H9 (cell line): ENCODE results near the gene AGPAT2. TPM values are rescaled to one million over a fixed set of nuclear protein-coding genes. Genes with fewer than 3 reads are reported as not detected.
A peak's percentile ranks its signal among the peaks of the same experiment; 100 is the strongest.

Source experiments
- DNase-seq: peaks from one replicate; pipeline ENCODE4 v3.0.0-alpha.2; 2017
- H2AFZ ChIP-seq: one replicate; pipeline ENCODE4 v1.6.1; 2013; ENCODE audit warnings: mild to moderate bottlenecking, low read length, control low read depth, moderate library complexity
- H2AK5ac ChIP-seq: 2 replicates; pipeline ENCODE4 v1.6.1; 2013; ENCODE audit warnings: low read length, control low read depth, mixed read lengths; ENCODE audit not compliant: insufficient read length
- H2BK120ac ChIP-seq: one replicate; pipeline ENCODE4 v1.6.1; 2013; ENCODE audit warnings: low read depth, mild to moderate bottlenecking, low read length, control low read depth, inconsistent platforms; ENCODE audit not compliant: poor library complexity, severe bottlenecking
- H2BK12ac ChIP-seq: 2 replicates; pipeline ENCODE4 v1.6.1; 2013; ENCODE audit warnings: low read length, control low read depth, mixed read lengths, low read depth; ENCODE audit not compliant: insufficient read length
- H2BK15ac ChIP-seq: 2 replicates; pipeline ENCODE4 v1.6.1; 2013; ENCODE audit warnings: low read depth, low read length, control low read depth
- H2BK20ac ChIP-seq: one replicate; pipeline ENCODE4 v1.6.1; 2013; ENCODE audit warnings: low read depth, mild to moderate bottlenecking, low read length, control low read depth, inconsistent platforms; ENCODE audit not compliant: poor library complexity, severe bottlenecking
- H2BK5ac ChIP-seq: 2 replicates; pipeline ENCODE4 v1.6.1; 2013; ENCODE audit warnings: low read length, control low read depth, mixed read lengths; ENCODE audit not compliant: insufficient read length
- H3K14ac ChIP-seq: 2 replicates; pipeline ENCODE4 v1.6.1; 2013; ENCODE audit warnings: low read length, control low read depth; ENCODE audit not compliant: insufficient read depth
- H3K18ac ChIP-seq: 2 replicates; pipeline ENCODE4 v1.6.1; 2013; ENCODE audit warnings: low read depth, mild to moderate bottlenecking, mixed read lengths, low read length, control low read depth; ENCODE audit not compliant: insufficient read length
- H3K23ac ChIP-seq: 2 replicates; pipeline ENCODE4 v1.6.1; 2013; ENCODE audit warnings: low read length, control low read depth, mixed read lengths, low read depth; ENCODE audit not compliant: insufficient read length
- H3K23me2 ChIP-seq: 2 replicates; pipeline ENCODE4 v1.6.1; 2013; ENCODE audit warnings: low read depth, mild to moderate bottlenecking, mixed read lengths, low read length, control low read depth; ENCODE audit not compliant: insufficient read length, poor library complexity, severe bottlenecking
- H3K27ac ChIP-seq: 2 replicates; pipeline ENCODE4 v1.5.1; 2013; ENCODE audit warnings: low read length, control low read depth, mixed read lengths, low read depth; ENCODE audit not compliant: insufficient read length
- H3K27me3 ChIP-seq: 2 replicates; pipeline ENCODE4 v1.6.1; 2013; ENCODE audit warnings: low read length, control low read depth, inconsistent platforms; ENCODE audit not compliant: insufficient read depth
- H3K4ac ChIP-seq: 2 replicates; pipeline ENCODE4 v1.6.1; 2013; ENCODE audit warnings: low read depth, mild to moderate bottlenecking, control low read depth, inconsistent platforms, low read length, moderate library complexity
- H3K4me1 ChIP-seq: 2 replicates; pipeline ENCODE4 v1.6.1; 2013; ENCODE audit warnings: low read length, control low read depth, inconsistent platforms; ENCODE audit not compliant: insufficient read depth
- H3K4me2 ChIP-seq: 2 replicates; pipeline ENCODE4 v1.6.1; 2013; ENCODE audit warnings: low read length, control low read depth, mixed read lengths; ENCODE audit not compliant: insufficient read length, insufficient read depth
- H3K56ac ChIP-seq: 2 replicates; pipeline ENCODE4 v1.6.1; 2013; ENCODE audit warnings: low read depth, mild to moderate bottlenecking, mixed read lengths, low read length, control low read depth; ENCODE audit not compliant: insufficient read length
- H3K79me1 ChIP-seq: 2 replicates; pipeline ENCODE4 v1.6.1; 2013; ENCODE audit warnings: low read depth, mild to moderate bottlenecking, moderate library complexity, low read length, control low read depth, inconsistent platforms; ENCODE audit not compliant: insufficient read depth, poor library complexity, severe bottlenecking
- H3K79me2 ChIP-seq: 2 replicates; pipeline ENCODE4 v1.6.1; 2013; ENCODE audit warnings: low read length, control low read depth, inconsistent platforms; ENCODE audit not compliant: insufficient read depth
- H3K9ac ChIP-seq: 2 replicates; pipeline ENCODE4 v1.6.1; 2013; ENCODE audit warnings: low read length, control low read depth, mixed read lengths; ENCODE audit not compliant: insufficient read length; ENCODE audit errors: extremely low read depth
- H3K9me3 ChIP-seq: one replicate; pipeline ENCODE4 v1.6.1; 2013; ENCODE audit warnings: low read depth, low read length, inconsistent platforms; ENCODE audit not compliant: control insufficient read depth
- H3T11ph ChIP-seq: one replicate; pipeline ENCODE4 v1.6.1; 2013; ENCODE audit warnings: mild to moderate bottlenecking, low read length, control low read depth, inconsistent platforms
- H4K20me1 ChIP-seq: one replicate; pipeline ENCODE4 v1.6.1; 2013; ENCODE audit not compliant: control insufficient read depth, insufficient read length, insufficient read depth
- H4K5ac ChIP-seq: 2 replicates; pipeline ENCODE4 v1.6.1; 2013; ENCODE audit warnings: low read depth, mild to moderate bottlenecking, mixed read lengths, low read length, control low read depth; ENCODE audit not compliant: insufficient read length
- H4K8ac ChIP-seq: replicated peaks from 2 replicates; pipeline ENCODE4 v1.6.1; 2013; ENCODE audit warnings: low read length, control low read depth, mixed read lengths, low read depth; ENCODE audit not compliant: insufficient read length
- H4K91ac ChIP-seq: 2 replicates; pipeline ENCODE4 v1.6.1; 2013; ENCODE audit warnings: low read depth, mild to moderate bottlenecking, moderate library complexity, mixed read lengths, low read length, control low read depth; ENCODE audit not compliant: insufficient read length
- H3K27ac Mint-ChIP-seq, 3 experiments: 2 replicates in 2 of 3; 3 replicates in 1 of 3; pipeline ENCODE4 v1.8.0; 2020 to 2021; ENCODE audit warnings: mixed read lengths in 3 of 3, mild to moderate bottlenecking in 1 of 3, moderate library complexity in 1 of 3
- H3K27me3 Mint-ChIP-seq: 2 replicates; pipeline ENCODE4 v1.8.0; 2021; ENCODE audit warnings: low read depth, mild to moderate bottlenecking, moderate library complexity, mixed read lengths
- H3K36me3 Mint-ChIP-seq, 3 experiments: 2 replicates in 2 of 3; 3 replicates in 1 of 3; pipeline ENCODE4 v1.8.0; 2020 to 2021; ENCODE audit warnings: low read depth in 3 of 3, mixed read lengths in 3 of 3; ENCODE audit not compliant: insufficient read depth in 1 of 3
- H3K4me1 Mint-ChIP-seq, 2 experiments: 2 replicates each; pipeline ENCODE4 v1.8.0; 2020; ENCODE audit warnings: mixed read lengths in 2 of 2
- H3K4me3 Mint-ChIP-seq, 2 experiments: 2 replicates in 1 of 2; 3 replicates in 1 of 2; pipeline ENCODE4 v1.8.0; 2020 to 2021; ENCODE audit warnings: mild to moderate bottlenecking in 2 of 2, mixed read lengths in 2 of 2, moderate library complexity in 1 of 2
- H3K9me3 Mint-ChIP-seq, 2 experiments: 2 replicates in 1 of 2; 3 replicates in 1 of 2; pipeline ENCODE4 v1.8.0; 2020; ENCODE audit warnings: mild to moderate bottlenecking in 2 of 2, mixed read lengths in 2 of 2, moderate library complexity in 1 of 2
- CTCF ChIP-seq: fragments of 200-600 bp; sonication (generic); conservative IDR thresholded peaks from 3 replicates; pipeline ENCODE4 v1.8.0; 2021; ENCODE audit warnings: antibody characterized with exemption, mild to moderate bottlenecking
- WGBS: extraction: QIAGEN DNeasy Blood & Tissue Kit; methylation state at CpG from one replicate; pipeline ENCODE4 v1.1.7; 2013; ENCODE audit warnings: missing lambda C conversion rate, low lambda C conversion rate, mixed read lengths; ENCODE audit not compliant: insufficient read length; ENCODE audit errors: extremely low coverage; 5-methylcytosine and 5-hydroxymethylcytosine counted together
- total RNA-seq: library from RNA; stranded (reverse); gene quantifications from 2 replicates; pipeline ENCODE4 v1.2.1, GENCODE V29; 2021

The AGPAT2 gene
- total RNA-seq, 1 experiment from 2014 or later: 29.7 TPM

- peak; percentile 41 for DNase-seq
- no peak overlapping the region for H4K5ac ChIP-seq
- H3K79me2 ChIP-seq: no peaks in the 10 kb centered on the region
These were observed 33.1 kb upstream of the AGPAT2 start for GRCh38 chr9:136720251-136720897.

More at GRCh38 chr9:136720251-136720897, 33.1 kb upstream of the AGPAT2 start:
- Mint-ChIP-seq H3K4me1 (peaks cover 3 to 6% of the 10 kb centered on the region in 2 experiments; a peak in 2 of 4 replicates), H3K4me3 (no peak overlapping the region; a peak in 1 of 5 replicates), H3K27me3 (no peaks in the 10 kb centered on the region; the same call in 1 of the 2 replicates), H3K36me3 (peaks cover 15 to 30% (median 23%) of the 10 kb centered on the region in 3 experiments; a peak in 6 of 7 replicates), H3K27ac (peak overlapping the region in 1 of 3 experiments; percentile 83; a peak in 3 of 7 replicates), H3K9me3 (no peaks in the 10 kb centered on the region; a peak in 1 of 5 replicates)
- Histone ChIP-seq H3K56ac (no peak overlapping the region), H3K79me1 (no peaks in the 10 kb centered on the region), H3K27ac (no peak overlapping the region), H3K14ac (no peak overlapping the region; the same call in 1 of the 2 replicates), H3K23ac (no peak overlapping the region), H3K4me2 (no peak overlapping the region), H4K91ac (no peak overlapping the region), H3K9ac (no peak overlapping the region), H2BK12ac (no peak overlapping the region), H4K8ac (no peak overlapping the region), H3K18ac (no peak overlapping the region), H3K23me2 (no peaks in the 10 kb centered on the region), H3T11ph (no peak overlapping the region), H2AK5ac (no peak overlapping the region), H2BK120ac (no peak overlapping the region), H3K27me3 (no peaks in the 10 kb centered on the region), H2AFZ (no peak overlapping the region), H2BK5ac (no peak overlapping the region), H3K4ac (no peak overlapping the region), H2BK20ac (no peak overlapping the region), H3K9me3 (no peaks in the 10 kb centered on the region), H4K20me1 (no peaks in the 10 kb centered on the region), H3K4me1 (no peaks in the 10 kb centered on the region), H2BK15ac (no peak overlapping the region)
- TF ChIP-seq CTCF: no peak
- WGBS: no CpG with 5 or more reads among the region's 20 CpGs
